LNCaP clone FGC (cell line): ENCODE results near the gene FAM227B.
"Not testable (repeated sequence)": the region's sequence is repeated elsewhere in the genome, so short reads cannot be mapped to it uniquely, and the experiment has no call there.

Experiments used
- DNase-seq: peaks from one replicate; pipeline ENCODE4 v3.0.0-alpha.2; 2011; ENCODE audit warnings: low read depth
- H3K4me3 ChIP-seq: 2 replicates; pipeline ENCODE4 v1.5.1; 2011; ENCODE audit warnings: mild to moderate bottlenecking, low read depth, low read length, control low read depth
- CTCF ChIP-seq: IDR thresholded peaks from 2 replicates; pipeline ENCODE4 v1.5.1; 2012; ENCODE audit warnings: mild to moderate bottlenecking; ENCODE audit not compliant: control insufficient read depth, insufficient read depth; ENCODE audit errors: extremely low read depth

Gene FAM227B

GRCh38 chr15:49501586-49501985, 119.0 kb downstream of the FAM227B start:
- no peak for TF ChIP-seq CTCF

GRCh38 chr15:49495993-49496753, 124.4 kb downstream of the FAM227B start:
- no peak for DNase-seq
- TF ChIP-seq CTCF: no peak

More at GRCh38 chr15:49501586-49501985, 119.0 kb downstream of the FAM227B start:
- H3K4me3 ChIP-seq: no peak overlapping the region
- DNase-seq: no peak

GRCh38 chr15:49494842-49495241, 125.8 kb downstream of the FAM227B start:
- TF ChIP-seq CTCF: no peak
- DNase-seq: peak; percentile 36
- H3K4me3 ChIP-seq: no peak overlapping the region

More at GRCh38 chr15:49495993-49496753, 124.4 kb downstream of the FAM227B start:
- no peak overlapping the region for H3K4me3 ChIP-seq

- no peak overlapping the region for H3K4me3 ChIP-seq
- no peak for DNase-seq
These were observed 127.8 kb downstream of the FAM227B start for GRCh38 chr15:49492830-49493229.

GRCh38 chr15:49492151-49492550, 128.5 kb downstream of the FAM227B start:
- TF ChIP-seq CTCF: no peak
- no peak overlapping the region for H3K4me3 ChIP-seq
- no peak for DNase-seq

More at GRCh38 chr15:49492830-49493229, 127.8 kb downstream of the FAM227B start:
- TF ChIP-seq CTCF: no peak

- no peak for DNase-seq
- no peak overlapping the region for H3K4me3 ChIP-seq
- TF ChIP-seq CTCF: no peak
These were observed 129.7 kb downstream of the FAM227B start for GRCh38 chr15:49490966-49491365.

GRCh38 chr15:49485401-49485800, 135.2 kb downstream of the FAM227B start:
- H3K4me3 ChIP-seq, DNase-seq: not testable (repeated sequence)

- not testable (repeated sequence) for H3K4me3 ChIP-seq, DNase-seq
These were observed 141.6 kb downstream of the FAM227B start for GRCh38 chr15:49478982-49479381.

- not testable (repeated sequence) for DNase-seq, H3K4me3 ChIP-seq
These were observed 142.6 kb downstream of the FAM227B start for GRCh38 chr15:49478021-49478420.
